ENCODE measurements around the gene DICER1.

DNA sequence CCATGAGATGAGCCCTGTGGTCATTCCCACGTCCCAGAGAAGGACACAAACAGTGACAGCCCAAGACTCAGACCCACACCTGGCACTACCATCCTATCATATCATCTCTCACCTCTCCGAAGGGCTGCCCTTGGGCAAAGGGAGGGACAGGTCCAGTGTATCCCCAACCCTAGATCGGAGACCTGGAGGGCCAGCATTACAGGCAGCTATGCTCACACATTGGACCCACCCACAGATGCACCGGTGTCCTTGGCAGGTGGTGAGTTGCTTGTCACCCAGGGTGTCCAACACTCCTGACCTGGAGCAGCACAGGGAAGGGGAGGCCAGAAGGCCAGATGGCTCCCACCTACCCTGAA lies 117.4 kb downstream of the DICER1 start:
- TF ChIP-seq, protein P1, sequence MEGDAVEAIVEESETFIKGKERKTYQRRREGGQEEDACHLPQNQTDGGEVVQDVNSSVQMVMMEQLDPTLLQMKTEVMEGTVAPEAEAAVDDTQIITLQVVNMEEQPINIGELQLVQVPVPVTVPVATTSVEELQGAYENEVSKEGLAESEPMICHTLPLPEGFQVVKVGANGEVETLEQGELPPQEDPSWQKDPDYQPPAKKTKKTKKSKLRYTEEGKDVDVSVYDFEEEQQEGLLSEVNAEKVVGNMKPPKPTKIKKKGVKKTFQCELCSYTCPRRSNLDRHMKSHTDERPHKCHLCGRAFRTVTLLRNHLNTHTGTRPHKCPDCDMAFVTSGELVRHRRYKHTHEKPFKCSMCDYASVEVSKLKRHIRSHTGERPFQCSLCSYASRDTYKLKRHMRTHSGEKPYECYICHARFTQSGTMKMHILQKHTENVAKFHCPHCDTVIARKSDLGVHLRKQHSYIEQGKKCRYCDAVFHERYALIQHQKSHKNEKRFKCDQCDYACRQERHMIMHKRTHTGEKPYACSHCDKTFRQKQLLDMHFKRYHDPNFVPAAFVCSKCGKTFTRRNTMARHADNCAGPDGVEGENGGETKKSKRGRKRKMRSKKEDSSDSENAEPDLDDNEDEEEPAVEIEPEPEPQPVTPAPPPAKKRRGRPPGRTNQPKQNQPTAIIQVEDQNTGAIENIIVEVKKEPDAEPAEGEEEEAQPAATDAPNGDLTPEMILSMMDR (optimal IDR thresholded peaks at IDR 0.05 in 1 of 3, IDR thresholded peaks at IDR 0.05 in 1 of 3, conservative IDR thresholded peaks at IDR 0.05 in 1 of 3; ENCODE audit: extremely low read depth in 1 of 3, insufficient read depth in 2 of 3, low read length in 3 of 3): no peak
- no peak for TF ChIP-seq EZH2 (IDR thresholded peaks at IDR 0.05; ENCODE audit: low read length)
